Kidney (tissue), 14 donors: ENCODE measurements around the gene ITPK1. TPM values are rescaled to one million over a fixed set of nuclear protein-coding genes. Genes with fewer than 3 reads are reported as not detected.
"Not testable (repeated sequence)": the region's sequence is repeated elsewhere in the genome, so short reads cannot be mapped to it uniquely, and the experiment has no call there.

Experiments used
- DNase-seq, 5 donors: peaks; one replicate each; pipeline ENCODE4 v3.0.0-alpha.2; 2013 to 2020
- FAIRE-seq: peaks from 2 replicates; lab custom pipeline; 2012; peaks lifted over from hg19 to GRCh38; lab: Jason Lieb, UNC
- H3K27ac ChIP-seq, 2 donors: one replicate each; pipeline ENCODE4 v1.7.0; 2013; ENCODE audit warnings: low read depth in 2 of 2, low read length in 2 of 2, inconsistent platforms in 1 of 2
- H3K27me3 ChIP-seq: one replicate; pipeline ENCODE4 v1.7.1; 2013; ENCODE audit warnings: low read length, inconsistent platforms; ENCODE audit not compliant: control insufficient read depth, insufficient read depth
- H3K36me3 ChIP-seq, 3 donors: one replicate each; pipeline versions ENCODE4 v1.7.0 to v1.7.1; 2013; ENCODE audit warnings: low read length in 3 of 3, control low read depth in 1 of 3, inconsistent platforms in 1 of 3; ENCODE audit not compliant: insufficient read depth in 3 of 3, control insufficient read depth in 2 of 3
- H3K4me1 ChIP-seq, 3 donors: one replicate each; pipeline versions ENCODE4 v1.7.0 to v1.7.1; 2013; ENCODE audit warnings: low read length in 3 of 3, inconsistent platforms in 1 of 3, low read depth in 1 of 3; ENCODE audit not compliant: control insufficient read depth in 2 of 3, insufficient read depth in 2 of 3
- H3K4me3 ChIP-seq, 3 donors: one replicate each; pipeline versions ENCODE4 v1.7.0 to v1.8.1; 2013; ENCODE audit warnings: low read length in 3 of 3, control low read depth in 1 of 3, inconsistent platforms in 1 of 3
- H3K9ac ChIP-seq, 3 donors: one replicate each; pipeline versions ENCODE4 v1.7.0 to v1.7.1; 2013; ENCODE audit warnings: low read length in 3 of 3, control low read depth in 1 of 3, inconsistent platforms in 1 of 3
- H3K9me3 ChIP-seq, 3 donors: one replicate each; pipeline versions ENCODE4 v1.7.0 to v1.7.1; 2013; ENCODE audit warnings: low read length in 3 of 3, control low read depth in 1 of 3, inconsistent platforms in 1 of 3; ENCODE audit not compliant: control insufficient read depth in 2 of 3, insufficient read depth in 1 of 3
- CTCF ChIP-seq: IDR thresholded peaks from 3 replicates; pipeline ENCODE4 v1.5.1; 2012; ENCODE audit warnings: mild to moderate bottlenecking, moderate library complexity, borderline replicate concordance; ENCODE audit not compliant: insufficient read depth; ENCODE audit errors: extremely low read depth
- intact Hi-C: fragments of 100-400 bp; cut with DNase I; formaldehyde crosslinking; loops from one replicate; pipeline ENCODE4 v1.11.1; 2022
- polyA plus RNA-seq: library from polyadenylated mRNA; stranded (reverse); fragments of 350-450 nt; fragmentation: Illumina TruSeq; extraction: RNeasy Lipid Tissue Mini Kit (QIAGEN cat#74804); gene quantifications from one replicate; pipeline ENCODE4 v1.2.3, GENCODE V29; 2014; ENCODE audit warnings: low read depth, low replicate concordance; ENCODE audit not compliant: insufficient read depth
- total RNA-seq: library from RNA; stranded (reverse); fragmentation: NEBNext Ultra II Directional; extraction: Animal tissue kit (Norgen Biotek cat#: 25700); gene quantifications from one replicate; pipeline ENCODE4 v1.2.1, GENCODE V29; 2021
- donor health status: control.
- donor health status: control.
- donor health status: control.
- donor health status: control.
- donor health status: control.
- donor health status: DM: yes; HTN: yes; CAD: no.
- donor health status: Normal renal cell carcinoma (clear cell type).

The ITPK1 gene
- total and polyA plus RNA-seq, 2 donors from 2014 or later: 43.6 to 92.0 TPM

DNA sequence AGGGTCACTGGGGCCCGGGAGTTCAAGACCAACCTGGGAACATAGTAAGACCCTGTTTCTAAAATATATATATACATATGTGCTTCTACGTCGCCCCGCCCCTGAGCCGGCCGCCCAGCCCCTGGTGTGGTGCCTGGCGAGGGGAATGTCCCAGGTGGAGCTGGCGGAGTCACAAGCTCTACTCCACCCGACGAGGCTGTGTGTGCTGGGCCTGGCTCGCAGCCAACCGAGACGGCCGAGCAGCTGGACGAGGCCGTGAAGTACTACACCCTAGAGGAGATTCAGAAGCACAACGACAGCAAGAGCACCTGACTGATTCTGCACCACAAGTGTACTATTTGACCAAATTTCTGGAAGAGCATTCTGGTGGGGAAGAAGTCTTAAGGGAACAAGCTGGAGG, 22.1 kb upstream of the ITPK1 start:
- no peak overlapping the region for H3K4me3 ChIP-seq
- no peaks in the 10 kb centered on the region for H3K27me3 ChIP-seq
- intact Hi-C loops: loop anchor here (10.0 kb wide), 1 partner anchor 183 kb away; no protein-coding TSS in a partner anchor
- peaks cover 0 to 5% (median 2%) of the 10 kb centered on the region in 3 donors for H3K4me1 ChIP-seq
- H3K9me3 ChIP-seq: no peaks in the 10 kb centered on the region
- no peaks in the 10 kb centered on the region for H3K36me3 ChIP-seq
- FAIRE-seq: no peak
- no peak overlapping the region for H3K27ac ChIP-seq
- no peak overlapping the region for H3K9ac ChIP-seq
- TF ChIP-seq CTCF: no peak
- DNase-seq: peak; percentile 52 to 92 (median 68)

DNA sequence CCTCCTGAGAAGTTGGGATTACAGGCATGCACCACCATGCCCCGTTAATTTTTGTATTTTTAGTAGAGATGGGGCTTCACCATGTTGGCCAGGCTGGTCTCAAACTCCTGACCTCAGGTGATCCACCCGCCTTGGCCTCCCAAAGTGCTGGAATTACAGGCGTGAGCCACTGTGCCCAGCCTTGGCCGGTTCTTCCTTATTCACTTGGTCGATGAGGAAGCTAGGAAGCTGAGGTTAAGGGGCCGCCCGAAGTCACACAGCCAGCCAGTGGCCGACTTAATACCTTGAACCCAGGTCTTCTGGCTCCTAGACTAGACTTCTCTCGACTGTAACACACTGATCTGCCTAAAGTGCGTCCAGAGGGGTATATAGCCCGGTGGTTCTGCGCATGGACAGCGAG, 20.8 kb upstream of the ITPK1 start:
- not testable (repeated sequence) for FAIRE-seq, H3K36me3 ChIP-seq, H3K9ac ChIP-seq, H3K9me3 ChIP-seq, H3K4me3 ChIP-seq, H3K27ac ChIP-seq, DNase-seq, H3K4me1 ChIP-seq, H3K27me3 ChIP-seq
- intact Hi-C loops: loop anchor here (10.0 kb wide), 1 partner anchor 182 kb away; no protein-coding TSS in a partner anchor

- H3K27ac ChIP-seq: peak overlapping the region; percentile 23 to 37
- no peak for TF ChIP-seq CTCF
- H3K27me3 ChIP-seq: no peaks in the 10 kb centered on the region
- intact Hi-C loops: loop anchor here (10.0 kb wide), 1 partner anchor 181 kb away; no protein-coding TSS in a partner anchor
- no peak overlapping the region for H3K4me3 ChIP-seq
- DNase-seq (no peak), FAIRE-seq (no peak)
- H3K36me3 ChIP-seq: no peaks in the 10 kb centered on the region
- H3K9ac ChIP-seq: no peak overlapping the region
- H3K4me1 ChIP-seq: peaks cover 0 to 5% (median 2%) of the 10 kb centered on the region in 3 donors
- no peaks in the 10 kb centered on the region for H3K9me3 ChIP-seq
Observed at GRCh38 chr14:93136009-93136408, 20.3 kb upstream of the ITPK1 start.

DNA sequence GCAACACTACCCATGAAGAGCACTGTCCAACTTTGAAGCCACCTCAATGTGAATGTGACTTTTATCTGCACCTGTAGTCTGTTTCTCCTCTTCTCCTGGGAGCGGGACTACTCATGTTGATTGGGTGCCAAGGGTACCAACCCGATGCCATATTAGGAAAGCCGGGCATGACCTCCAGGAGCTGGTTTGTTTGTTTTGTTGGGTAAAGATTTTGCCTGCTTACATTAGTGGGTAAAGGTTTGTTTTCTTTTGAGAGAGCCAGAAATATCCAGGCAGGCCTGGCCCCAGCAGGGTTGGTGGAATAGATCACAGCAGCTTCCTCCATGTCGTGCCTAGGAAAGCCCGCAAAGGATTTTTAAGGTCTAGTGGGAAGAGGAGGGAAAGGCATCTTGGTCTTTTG, 19.7 kb upstream of the ITPK1 start:
- no peak for DNase-seq
- Histone ChIP-seq H3K36me3 (no peaks in the 10 kb centered on the region), H3K9me3 (no peaks in the 10 kb centered on the region), H3K4me3 (no peak overlapping the region), H3K4me1 (peaks cover 0 to 5% (median 2%) of the 10 kb centered on the region in 3 donors), H3K27me3 (no peaks in the 10 kb centered on the region), H3K9ac (no peak overlapping the region), H3K27ac (peak overlapping the region; percentile 22 to 37)
- FAIRE-seq: no peak
- intact Hi-C loops: loop anchor here (10.0 kb wide), 1 partner anchor 181 kb away; no protein-coding TSS in a partner anchor
- no peak for TF ChIP-seq CTCF
